GM10847 (cell line): ENCODE measurements around the gene ABHD3.
A peak's percentile ranks its signal among the peaks of the same experiment; 100 is the strongest.

Experiments
- POLR2A ChIP-seq: IDR thresholded peaks from 2 replicates; pipeline ENCODE4 v1.6.1; 2011; ENCODE audit not compliant: insufficient read length; ENCODE audit errors: extremely low read depth

ABHD3 gene, protein sequence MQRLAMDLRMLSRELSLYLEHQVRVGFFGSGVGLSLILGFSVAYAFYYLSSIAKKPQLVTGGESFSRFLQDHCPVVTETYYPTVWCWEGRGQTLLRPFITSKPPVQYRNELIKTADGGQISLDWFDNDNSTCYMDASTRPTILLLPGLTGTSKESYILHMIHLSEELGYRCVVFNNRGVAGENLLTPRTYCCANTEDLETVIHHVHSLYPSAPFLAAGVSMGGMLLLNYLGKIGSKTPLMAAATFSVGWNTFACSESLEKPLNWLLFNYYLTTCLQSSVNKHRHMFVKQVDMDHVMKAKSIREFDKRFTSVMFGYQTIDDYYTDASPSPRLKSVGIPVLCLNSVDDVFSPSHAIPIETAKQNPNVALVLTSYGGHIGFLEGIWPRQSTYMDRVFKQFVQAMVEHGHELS

DNA sequence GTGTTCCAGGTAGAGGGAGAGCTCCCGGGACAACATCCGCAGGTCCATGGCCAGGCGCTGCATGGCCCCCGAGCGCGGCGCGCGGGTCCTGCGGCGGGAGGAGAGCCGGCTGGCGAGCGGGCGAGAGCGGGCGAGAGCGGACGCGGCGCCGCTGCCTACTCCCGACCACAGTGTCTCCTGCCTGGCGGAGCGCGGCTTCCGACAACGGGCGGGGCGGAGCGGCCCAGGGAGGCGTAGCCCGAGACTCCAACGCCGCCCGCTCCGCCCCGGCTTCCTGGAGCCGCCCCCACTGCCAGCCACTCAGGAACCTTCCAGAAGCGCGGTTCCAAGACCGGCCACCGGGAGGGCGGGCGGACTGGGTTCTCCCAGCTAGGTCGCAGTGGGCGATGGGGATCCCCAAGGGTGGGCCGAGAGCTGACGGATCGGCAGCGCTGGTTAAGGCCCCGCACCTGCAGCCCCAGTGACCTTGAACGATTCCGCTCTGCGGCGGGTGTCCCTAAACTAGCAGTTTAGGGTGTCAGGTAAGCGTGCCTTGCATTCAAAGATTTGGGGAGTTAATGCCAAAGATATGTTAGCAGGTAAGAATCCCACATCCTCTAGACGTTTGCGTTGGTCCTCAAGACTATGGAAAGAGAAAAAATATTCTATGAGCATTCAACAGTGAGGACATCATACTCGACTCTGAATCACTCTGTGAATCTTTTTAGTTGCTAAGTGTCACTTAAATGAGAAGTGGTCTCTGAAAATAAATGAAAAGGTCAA is at the start of gene ABHD3:
Gene ABHD3, minus strand, starts transcription at position 172 of the 762 bp plus-strand sequence. Its CDS starts 109 bp downstream, at position 63.
- TF ChIP-seq POLR2A = peak; percentile 92

DNA sequence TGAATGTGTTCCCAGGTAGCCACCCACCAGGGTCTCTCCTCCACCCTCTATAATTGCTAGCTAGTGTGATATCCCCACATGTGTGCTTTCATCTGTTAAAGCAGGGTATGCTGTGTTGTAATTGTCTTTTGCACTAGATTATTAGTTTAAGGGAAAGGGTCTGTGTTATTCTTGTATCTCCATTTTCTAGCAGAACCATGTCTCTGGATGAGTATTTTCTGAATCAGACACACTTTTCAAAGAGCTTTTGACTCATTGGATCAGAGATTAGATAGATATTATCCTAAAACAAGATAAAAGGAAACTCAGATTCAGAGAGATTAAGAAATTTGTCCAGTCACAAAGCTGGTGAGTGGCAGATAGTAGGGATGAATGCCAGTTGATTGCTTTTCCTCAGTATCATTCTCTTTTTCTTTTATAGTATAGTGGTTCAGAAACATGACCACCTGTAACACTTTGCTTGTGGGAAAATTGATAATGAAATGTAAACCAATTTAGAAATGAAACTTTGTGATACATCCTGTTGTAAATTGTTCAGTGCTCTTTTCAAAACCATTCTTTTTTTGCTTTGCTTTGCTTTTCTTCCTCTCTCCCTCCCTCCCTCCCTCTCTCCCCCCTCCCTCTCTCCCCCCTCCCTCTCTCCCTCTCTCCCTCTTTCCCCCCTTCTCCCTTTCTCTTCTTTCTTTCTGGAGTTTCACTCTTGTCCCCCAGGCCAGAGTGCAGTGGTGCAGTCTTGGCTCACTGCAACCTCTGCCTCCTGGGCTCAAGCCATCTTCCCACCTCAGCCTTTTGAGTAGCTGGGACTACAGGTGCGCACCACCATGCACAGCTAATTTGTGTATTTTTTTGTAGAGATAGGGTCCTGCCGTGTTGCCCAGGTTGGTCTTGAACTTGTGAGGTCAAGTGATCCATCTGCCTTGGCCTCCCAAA is 43.5 kb upstream of the ABHD3 start:
- no peak for TF ChIP-seq POLR2A

DNA sequence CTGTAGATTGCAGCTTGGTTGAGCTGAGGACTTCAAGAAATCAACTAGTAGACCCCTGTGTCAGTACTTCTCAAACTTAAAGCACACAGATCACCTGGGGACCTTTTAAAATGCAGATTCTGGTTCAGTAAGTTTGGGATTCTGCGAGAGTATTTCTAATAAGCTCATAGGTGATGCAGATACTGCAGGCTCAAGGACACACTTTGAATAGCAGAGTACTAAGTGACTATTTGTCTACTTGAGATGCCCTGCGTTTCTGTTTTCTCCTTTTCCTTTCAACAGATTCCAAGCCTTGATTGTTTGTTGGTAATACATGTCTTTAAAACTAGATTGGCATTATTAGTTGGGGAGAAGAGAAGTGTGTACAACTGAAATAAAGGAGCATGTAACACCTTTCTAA is 42.7 kb upstream of the ABHD3 start:
- TF ChIP-seq POLR2A = no peak

DNA sequence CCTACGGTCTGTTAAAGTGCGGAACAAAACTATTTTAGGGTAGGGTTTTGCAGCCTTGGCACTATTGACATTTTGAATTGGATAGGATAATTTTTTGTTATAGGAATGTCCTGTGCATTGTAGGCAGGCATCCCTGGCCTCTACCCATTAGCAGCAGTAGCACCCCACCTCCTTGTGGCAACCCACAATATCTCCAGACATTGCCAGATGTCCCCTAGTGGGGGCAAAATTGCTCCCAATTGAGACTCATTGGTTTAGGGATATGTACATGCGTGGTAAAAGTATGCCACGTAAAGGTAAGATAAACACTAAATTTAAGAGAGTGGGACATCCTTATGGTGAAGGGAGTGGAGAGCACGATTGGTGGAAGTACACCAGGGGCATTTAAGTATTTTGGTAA is 40.7 kb upstream of the ABHD3 start:
- TF ChIP-seq POLR2A = no peak

DNA sequence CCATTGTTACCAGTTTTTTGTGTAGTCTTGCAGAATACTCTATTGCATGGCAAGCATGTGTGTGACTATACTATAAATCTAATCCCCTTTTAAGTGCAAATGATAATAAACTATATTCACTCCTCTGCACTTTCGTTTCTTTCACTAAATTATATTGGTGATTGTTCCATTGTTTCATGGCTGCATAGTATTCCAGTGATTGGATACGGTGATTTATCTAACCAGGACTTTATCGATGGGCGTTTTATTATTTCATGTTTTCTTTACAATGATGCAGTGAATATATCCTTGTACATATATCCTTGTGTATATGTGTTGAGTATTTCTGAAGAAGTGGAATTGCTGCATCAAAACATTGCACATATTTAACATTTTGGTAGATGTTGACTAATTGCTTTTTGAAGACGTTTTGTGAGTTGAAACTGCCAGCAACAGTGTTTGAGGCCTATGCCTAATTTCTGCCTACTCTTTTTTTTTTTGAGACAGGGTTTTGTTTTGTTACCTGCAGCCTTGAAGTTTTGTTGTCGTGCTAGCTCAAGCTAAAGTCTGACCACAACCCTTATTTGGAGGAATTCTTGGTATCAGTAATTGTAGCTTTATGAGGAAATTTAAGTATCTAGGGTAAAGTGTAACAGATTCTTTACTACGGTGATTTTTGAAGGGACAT is 38.7 kb upstream of the ABHD3 start:
- TF ChIP-seq POLR2A = no peak

DNA sequence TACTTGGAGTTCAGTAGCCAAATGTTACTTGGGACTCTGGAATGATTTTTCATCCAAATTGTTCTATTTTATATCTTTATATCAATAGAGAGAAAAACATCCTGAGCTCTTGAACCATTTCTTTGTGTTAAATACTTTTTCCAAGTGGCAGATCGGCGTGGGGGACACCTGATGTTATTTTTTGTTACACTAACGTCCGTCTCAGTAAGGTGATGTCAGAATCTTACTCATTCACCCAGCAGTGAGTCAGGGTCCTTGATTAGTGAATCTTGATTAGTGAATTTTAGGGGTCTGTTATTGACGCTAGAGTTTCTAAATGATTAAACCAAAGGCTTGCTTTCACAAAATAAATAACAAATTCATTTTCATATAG is 37.7 kb upstream of the ABHD3 start:
- no peak for TF ChIP-seq POLR2A

DNA sequence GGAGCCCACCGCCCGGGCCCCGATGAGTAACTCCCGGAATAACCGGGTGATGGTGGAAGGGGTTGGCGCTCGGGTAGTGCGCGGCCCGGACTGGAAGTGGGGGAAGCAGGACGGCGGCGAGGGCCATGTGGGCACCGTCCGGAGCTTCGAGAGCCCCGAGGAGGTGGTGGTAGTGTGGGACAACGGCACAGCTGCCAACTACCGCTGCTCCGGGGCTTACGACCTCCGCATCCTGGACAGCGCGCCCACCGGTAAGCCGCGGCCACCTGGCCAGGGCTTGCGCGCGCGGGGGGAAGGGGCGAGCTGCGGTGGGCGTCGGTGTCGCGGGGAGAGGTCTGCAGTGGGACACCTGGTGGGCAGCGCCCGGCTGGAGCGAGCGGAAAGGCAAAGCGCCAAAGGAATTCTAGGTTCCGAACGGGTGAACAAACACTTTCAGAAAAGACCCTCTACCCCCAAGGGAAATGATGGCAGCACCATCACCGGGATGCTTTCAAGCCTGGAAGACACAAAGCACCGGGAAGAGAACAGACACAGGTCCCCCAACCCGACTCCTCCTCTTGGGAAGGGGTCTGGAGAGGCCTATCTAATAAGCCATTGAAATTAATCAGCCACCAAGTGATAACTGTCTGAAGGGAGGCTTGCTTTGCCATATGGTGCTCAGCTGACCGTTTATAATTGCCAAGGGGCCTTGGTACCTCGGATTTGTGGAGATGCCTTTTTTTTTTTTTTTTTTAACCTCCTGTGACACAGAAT is 37.2 kb upstream of the ABHD3 start:
- no peak for TF ChIP-seq POLR2A

DNA sequence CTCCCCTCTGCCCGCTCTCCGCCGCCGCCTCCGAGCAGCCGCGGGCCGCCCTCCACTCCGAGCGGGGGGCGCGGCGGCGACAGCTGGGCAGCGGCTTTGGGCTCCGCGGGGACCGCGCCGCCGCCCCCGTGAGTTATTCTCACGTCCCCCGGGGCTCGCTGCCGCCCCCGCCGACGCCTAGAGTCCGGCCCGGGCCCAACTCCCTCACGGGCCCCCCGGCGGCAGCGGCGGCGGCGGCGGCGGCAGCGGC is 36.7 kb upstream of the ABHD3 start:
- TF ChIP-seq POLR2A = no peak

DNA sequence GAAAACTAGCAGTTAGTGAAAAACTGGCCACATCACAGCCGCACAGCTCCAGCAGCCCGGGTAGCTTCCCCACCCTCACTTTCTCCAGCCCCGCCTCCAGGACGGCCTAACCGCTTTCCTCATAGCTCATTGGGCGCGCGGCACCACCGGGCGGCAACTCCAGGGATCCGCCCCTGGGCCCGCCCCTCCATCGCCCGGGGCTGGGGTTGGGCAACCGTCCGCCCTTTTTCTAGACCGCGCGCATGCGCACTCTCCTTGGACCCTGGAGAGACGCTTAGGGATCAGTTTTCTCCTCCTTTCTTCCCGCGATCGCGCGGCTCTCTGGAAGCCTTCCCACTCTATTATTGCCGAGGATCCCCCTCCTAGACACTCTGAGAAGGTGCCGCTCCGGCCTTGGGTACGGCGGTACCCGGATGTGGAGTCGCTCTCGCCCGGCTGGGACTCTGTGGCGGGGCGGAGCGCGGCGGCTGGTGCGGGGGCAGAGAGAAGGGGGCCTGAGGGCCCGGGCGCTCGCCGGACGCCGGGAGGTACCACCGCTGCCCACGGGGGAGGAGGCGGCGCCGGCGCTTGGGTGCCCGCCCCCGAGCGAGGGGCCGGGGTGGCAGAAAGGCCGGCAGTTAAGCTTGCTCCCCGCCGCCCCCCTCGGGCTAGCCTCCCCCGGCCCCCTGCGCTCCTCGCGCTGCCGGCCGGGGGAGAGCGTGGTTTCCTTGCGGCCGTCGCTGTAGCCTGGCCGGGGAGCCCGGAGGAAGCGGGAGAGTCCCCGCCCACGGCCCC is 36.2 kb upstream of the ABHD3 start, which contains the start of gene MIB1:
Gene MIB1, plus strand, starts transcription at position 255 of the 774 bp plus-strand sequence. CDS start 792 bp downstream, outside the sequence.
- peak; percentile 54 for TF ChIP-seq POLR2A

DNA sequence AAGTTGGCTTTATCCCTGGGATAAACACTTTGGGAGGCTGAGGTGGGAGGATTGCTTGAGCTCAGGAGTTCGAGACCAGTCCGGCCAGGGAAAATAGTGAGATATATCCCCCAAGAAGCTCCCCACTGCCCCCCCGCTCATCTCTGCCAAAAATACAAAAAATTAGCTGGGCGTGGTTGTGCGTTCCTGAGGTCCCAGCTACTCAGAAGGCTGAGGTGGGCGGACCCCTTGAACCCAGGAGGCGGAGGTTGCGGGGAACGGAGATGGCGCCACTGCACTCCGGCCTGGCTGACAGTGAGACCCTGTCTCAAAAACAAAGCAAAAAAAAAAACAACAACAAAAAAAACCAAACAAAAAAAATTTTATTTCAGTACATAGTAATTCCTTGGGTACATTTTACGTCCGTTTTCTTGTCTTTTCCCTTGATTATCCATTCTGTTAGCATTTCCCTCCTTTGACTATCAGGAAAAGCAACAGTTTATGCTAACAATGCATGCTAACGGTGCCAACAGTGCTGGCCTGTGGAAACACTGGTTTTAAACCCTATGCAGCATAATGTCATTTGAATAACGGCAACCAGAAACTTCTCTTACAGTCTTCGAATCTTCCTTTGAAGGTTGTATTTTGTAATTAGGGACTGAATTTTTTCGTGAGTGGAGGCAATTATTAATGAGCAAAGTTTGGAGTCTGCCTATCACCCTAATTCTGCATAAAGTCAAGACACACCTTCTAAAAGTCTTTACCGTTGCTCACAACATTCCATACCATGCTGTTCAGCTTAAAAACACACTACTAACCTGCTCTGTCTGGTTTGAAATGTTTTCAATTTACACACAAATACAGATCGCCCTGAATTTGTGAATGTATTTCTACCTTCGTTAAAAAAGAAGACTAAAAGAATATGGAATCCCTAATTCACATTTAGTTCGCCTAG is 35.3 kb upstream of the ABHD3 start:
- TF ChIP-seq POLR2A = no peak

DNA sequence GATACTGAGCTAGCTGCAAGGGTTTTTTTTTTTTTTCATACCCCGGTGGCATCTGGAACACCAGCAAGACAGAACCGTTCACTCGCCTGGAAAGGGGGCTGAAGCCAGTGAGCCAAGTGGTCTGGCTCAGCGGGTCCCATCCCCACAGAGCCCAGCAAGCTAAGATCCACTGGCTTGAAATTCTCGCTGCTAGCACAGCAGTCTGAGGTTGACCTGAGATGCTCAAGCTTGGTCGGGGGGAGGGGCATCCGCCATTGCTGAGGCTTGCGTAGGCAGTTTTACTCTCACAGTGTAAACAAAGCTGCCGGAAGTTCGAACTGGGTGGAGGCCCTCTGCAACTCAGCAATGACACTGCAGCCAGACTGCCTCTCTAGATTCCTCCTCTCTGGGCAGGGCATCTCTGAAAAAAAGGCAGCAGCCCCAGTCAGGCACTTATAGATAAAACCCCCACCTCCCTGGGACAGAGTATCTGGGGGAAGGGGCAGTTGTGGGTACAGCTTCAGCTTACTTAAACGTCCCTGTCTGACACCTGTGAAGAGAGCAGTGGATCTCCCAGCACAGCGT is 31.0 kb upstream of the ABHD3 start:
- TF ChIP-seq POLR2A = no peak

DNA sequence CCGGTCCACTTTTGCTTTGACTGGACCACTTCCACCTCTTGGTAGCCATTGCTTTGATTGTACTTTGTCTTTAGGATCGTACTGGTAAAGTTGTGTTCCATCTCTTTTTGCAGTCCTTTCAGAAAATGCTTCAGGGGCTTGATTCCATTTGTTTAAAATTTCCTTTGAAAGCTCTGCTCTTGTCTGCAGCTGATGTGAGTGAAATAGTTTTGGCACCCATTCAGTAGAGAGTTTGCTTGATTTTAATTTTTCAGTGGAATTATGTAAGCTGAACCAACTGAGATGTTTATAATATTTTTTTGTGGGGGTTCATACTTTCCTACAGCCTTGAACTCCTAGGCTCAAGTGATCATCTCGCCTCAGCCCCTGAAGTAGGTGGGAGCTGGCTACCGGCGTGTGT is 28.4 kb upstream of the ABHD3 start:
- TF ChIP-seq POLR2A = no peak
